Stimulated activated CD8-positive, alpha-beta memory T cell treated with anti-CD3 and anti-CD28 coated beads, Interleukin-15, amount 100 ng/mL, for 24 hours (primary cell): Measurements from ENCODE around the gene DNAJC25.
"Not testable (repeated sequence)": the region's sequence is repeated elsewhere in the genome, so short reads cannot be mapped to it uniquely, and the experiment has no call there.

ENCODE experiments used
- DNase-seq: peaks from one replicate; pipeline ENCODE4 v3.0.0-alpha.2; 2020; ENCODE audit warnings: low read depth

Gene DNAJC25

DNA sequence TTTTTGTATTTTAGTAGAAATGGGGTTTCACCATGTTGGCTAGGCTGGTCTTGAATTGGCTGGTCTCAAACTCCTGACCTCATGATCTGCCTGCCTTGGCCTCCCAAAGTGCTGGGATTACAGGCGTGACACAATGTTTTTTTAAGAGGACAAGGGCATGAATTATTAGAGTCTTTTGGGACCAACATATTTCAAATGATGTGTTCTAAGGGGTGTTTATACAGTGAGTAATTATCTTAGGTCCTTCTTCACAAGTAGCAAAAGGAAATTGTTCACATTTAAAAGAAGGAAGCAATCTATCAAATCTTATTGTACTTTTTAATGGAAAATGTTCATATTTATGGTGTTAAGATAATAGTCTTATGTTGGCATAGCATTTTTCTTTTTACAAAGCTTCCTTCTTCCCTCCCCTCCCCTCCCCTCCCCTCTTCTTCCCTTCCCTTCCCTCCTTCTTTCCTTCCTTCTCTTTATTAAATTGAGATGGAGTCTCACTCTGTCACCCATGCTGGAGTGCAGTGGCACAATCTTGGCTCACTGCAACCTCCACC, 37.0 kb downstream of the DNAJC25 start:
- no peak for DNase-seq

DNA sequence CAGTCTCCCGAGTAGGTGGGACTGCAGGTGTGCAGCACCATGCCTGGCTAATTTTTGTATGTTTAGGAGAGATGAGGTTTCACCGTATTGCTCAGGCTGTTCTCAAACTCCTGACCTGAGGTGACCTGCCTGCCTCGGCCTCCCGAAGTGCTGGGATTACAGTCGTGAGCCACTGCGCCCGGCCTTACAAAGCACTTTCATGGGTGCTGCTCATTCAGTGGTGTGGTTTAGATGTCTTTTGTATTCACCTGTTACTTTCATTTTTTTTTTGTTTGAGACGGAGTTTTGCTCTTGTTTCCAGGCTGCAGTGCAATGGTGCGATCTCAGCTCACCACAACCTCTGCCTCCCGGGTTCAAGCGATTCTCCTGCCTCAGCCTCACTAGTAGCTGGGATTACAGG, 37.5 kb downstream of the DNAJC25 start:
- DNase-seq: not testable (repeated sequence)

DNA sequence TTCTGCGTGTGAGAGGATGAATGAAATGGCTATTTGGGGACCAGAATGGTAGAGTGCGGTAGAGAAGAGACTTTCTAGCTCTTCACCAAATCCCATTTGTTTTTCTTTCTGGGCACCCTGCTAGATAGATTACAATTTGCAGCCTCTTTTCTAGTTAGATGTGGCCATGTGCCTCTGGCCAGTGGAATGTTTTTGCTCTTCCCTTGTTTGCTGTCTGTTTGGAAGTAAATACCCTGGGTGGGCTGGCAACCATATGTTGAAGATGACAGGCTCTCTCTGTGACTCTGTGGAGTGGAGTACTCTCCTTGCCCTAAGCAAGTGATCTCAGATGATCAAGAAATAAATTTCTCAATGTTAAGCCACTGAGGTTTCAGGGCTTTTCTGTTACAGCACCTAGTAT, 43.2 kb downstream of the DNAJC25 start:
- DNase-seq: no peak

DNA sequence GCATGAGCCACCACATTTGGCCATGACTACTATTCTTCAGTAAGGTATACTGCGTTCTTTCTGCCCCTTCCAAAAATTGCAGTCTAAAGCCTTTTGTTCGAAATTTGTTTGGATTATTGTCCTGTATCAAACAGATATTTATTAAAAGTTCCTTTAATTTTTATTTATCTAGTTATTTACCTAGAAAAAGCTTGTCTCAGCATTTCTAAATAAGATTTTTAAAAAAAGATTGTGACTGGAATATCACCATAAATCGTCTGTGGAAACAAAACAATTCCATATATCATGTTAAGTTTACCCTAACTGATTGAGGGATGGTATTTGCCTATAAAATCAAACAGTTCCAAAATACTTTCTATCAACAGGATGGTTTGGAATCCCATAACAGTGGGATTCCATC, 45.0 kb downstream of the DNAJC25 start:
- DNase-seq: no peak

DNA sequence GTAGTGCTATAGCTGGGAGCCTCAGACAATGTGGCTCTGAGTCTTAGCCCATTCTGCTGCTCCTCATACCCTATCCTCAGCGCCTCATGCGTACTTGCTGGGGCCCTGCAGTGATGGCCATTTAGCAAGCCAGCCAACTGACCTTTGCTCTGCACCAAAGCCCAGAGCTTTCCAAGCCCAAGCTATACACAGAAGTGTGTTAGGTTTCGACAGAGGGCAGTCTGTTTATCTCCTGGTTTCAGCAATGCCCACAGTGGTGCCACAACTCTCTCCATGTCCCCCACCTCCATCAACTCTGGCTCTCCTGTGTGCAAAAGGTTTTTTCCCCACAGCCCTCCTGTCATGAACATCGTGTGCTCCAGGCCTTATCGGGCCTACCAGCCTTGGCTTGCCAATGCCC, 47.2 kb downstream of the DNAJC25 start:
- DNase-seq: no peak

DNA sequence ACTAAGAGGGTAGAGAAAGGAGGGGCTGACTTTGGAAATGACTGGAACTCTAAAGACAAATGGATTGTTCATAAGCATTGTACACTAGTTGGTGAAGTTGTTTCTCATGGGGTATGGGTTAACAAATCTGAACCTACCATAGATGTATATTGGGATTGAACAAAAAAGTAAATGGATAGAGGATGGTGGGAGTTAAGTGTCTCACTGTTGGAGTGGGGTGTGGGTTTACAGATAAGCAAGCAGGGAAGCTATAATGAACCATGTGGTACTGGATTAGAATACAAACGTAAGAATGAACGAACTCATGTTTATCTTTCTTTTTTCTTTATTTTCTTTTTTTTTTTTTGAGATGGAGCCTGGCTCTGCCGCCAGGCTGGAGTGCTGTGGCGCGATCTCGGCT, 48.1 kb downstream of the DNAJC25 start:
- no peak for DNase-seq

DNA sequence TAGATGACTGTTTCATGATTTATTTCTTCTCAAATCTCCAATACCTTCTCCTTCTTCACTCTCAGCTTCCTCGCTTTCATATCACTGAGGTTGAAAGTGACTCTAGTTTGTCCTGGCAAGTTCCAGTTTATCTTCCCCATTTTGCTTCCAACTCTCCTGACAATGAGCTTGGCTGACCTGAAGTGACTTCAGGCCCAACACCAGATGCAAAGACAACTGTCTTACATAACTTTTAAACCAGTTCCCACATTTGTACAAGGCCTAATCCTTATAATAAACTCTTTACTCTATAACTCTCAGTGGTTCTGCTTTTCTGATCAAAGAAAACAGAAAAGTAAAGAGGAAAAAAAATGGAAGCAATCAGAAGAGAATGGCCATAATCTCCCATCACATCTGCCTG, 52.3 kb downstream of the DNAJC25 start:
- no peak for DNase-seq

DNA sequence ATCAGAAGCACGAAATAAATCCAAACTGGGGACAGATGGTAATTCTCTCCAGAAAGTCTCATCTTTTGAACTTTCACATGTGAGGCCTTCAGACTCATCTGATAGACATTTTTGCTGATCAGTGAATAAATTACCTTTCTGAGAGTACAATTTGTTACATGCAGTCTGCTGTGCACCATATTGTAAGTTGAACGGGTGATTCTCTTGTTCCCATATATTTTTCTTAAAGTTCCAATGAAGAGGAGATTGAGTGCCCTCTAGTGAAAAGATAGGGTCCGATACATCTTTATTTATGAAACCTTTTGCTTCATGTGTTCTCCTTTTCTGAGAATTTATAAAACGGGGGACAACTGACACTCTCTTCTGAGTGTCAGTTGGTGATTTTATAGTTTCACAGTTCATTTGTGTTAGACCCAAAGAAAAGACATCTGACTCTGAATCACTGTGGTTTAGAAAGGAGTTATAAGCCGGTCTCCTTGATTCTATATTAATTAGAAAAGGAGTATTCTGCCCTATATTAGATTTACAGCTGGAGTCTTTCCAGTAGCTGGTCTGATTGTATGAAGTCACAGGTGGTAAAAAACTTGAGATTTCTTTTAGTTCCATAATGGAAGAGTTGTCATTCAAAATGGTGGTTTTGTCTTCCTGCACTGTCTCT, 60.7 kb downstream of the DNAJC25 start:
- DNase-seq: no peak

DNA sequence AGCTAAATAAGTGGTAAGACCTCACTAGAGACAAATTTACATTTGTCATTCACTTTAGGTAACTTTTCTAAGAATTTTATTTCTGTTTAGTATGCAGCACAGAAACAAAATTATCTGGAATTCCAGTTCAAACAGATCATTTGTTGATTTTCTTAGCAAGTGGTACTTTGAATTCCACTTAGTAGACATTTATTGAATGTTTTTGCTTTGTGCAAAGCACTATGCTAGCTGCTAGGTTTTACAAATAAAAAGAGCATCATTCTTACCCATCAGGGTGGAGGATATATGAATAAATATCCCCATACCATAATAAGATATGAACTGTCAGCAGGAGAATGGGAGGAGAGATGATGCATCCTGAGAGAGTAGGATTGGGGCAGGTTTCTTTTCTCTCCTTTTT, 65.7 kb downstream of the DNAJC25 start:
- DNase-seq: no peak

DNA sequence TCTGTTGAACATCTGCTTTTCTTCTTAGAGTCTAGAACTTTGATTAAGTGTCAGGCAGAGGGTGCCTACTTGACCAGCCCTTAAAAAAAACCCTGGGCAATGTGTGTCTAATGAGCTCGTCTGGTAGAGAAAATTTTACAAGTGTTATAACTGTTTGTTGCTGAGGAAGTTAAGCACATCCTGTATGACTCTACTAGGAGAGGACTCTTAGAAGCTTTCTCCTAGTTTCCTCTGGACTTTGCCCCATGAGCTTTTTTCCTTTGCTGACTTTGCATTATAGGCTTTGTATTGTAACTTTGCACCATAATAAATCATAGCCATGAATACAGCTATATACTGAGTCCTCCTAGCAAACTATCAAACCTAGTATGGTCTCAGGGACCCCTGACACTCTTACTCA, 69.6 kb downstream of the DNAJC25 start:
- no peak for DNase-seq
